ENCODE data around the gene SFN.

SFN gene

DNA sequence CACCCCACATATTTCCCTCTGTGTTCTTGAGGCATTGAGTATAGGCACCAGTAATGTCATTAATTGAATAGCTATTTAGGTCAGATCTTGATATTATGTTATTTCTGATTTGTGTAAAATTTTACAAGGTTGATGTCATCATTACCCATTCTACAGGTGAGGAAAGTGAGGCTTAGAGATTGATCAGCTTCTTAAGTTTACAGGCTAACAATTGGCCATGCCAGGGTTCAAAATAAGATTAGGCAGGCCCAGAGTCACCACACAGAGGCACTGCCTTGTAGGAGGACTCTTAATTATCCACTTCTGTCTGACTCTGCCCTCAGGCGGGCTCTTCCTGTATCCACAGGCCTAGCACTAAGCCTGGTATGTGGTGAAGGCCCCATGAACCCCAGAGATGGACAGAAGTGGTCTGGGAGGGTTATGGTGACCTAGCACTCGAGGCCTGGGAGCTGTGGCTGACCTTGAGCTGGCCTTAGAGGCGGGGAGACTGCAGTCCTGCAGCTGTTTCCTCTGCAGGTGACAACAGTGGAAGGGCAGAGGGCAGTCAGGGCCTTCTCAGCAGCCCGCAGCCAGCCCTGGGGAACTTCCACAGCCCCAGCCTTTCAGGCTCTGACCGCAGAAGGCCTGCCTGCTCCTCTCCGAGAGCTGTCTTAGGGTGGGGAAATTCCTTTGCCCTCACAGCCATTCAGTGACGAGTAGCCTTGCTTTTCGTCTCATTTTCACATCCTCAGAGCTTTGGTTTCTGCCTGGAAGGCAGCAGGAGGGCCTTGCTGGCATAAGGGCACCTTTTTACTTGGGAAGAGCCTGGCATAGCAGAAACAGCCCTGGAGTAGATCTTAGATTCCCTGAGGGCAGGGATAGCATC lies 24.2 kb upstream of the SFN start:
- no peaks in the 10 kb centered on the region for H3K27me3 ChIP-seq (ENCODE audit: insufficient read depth, poor library complexity, severe bottlenecking)
- no peak for TF ChIP-seq GABPA (IDR thresholded peaks at IDR 0.05; ENCODE audit: low read depth)
- no peak for TF ChIP-seq CTCF (IDR thresholded peaks at IDR 0.05; ENCODE audit: insufficient read depth, low read length)
- H3K27ac ChIP-seq (replicated peaks): 0 out of 2 replicates have a peak overlapping the region, but pooled peaks have one; percentile 12
- H3K4me3 ChIP-seq (replicated peaks; ENCODE audit: insufficient read depth, low read length): no peak overlapping the region
- peak in 1 of 2 experiments; percentile 53 for DNase-seq (ENCODE audit: low read depth in 1 of 2, low spot score in 1 of 2)

DNA sequence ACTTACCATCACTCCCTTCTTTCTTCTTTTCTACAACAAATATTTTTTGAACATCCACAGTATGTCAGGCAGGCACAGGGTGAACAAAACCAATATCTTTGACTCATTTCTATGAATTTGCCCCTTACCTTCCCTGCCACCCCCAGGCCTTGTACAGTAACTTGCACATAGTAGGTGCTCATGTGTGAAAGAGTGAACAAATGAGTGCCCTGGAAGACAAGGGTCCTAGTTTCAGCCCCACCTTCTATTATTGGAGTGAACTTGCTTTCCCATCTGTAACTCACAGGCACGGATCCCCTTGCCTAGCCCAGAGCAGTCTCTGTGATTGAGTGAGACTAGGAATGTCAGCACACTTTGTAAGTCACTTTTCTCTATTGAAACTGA lies 23.6 kb upstream of the SFN start:
- DNase-seq (ENCODE audit: low read depth in 1 of 2, low spot score in 1 of 2): no peak
- Histone ChIP-seq H3K27ac (replicated peaks) (no peak overlapping the region), H3K4me3 (replicated peaks; ENCODE audit: insufficient read depth, low read length) (no peak overlapping the region), H3K27me3 (ENCODE audit: insufficient read depth, poor library complexity, severe bottlenecking) (no peaks in the 10 kb centered on the region)
- TF ChIP-seq POLR2AphosphoS5 (IDR thresholded peaks at IDR 0.05; ENCODE audit: low read depth) (no peak), REST (IDR thresholded peaks at IDR 0.05; ENCODE audit: insufficient replicate concordance, low read depth) (no peak), GABPA (IDR thresholded peaks at IDR 0.05; ENCODE audit: low read depth) (no peak), SPI1 (IDR thresholded peaks at IDR 0.05; ENCODE audit: borderline replicate concordance, low read depth) (no peak), CTCF (IDR thresholded peaks at IDR 0.05; ENCODE audit: insufficient read depth, low read length) (no peak)

GRCh38 chr1:26839779-26840178 lies 23.2 kb upstream of the SFN start:
- H3K27me3 ChIP-seq (ENCODE audit: insufficient read depth, poor library complexity, severe bottlenecking): no peaks in the 10 kb centered on the region
- H3K4me3 ChIP-seq (replicated peaks; ENCODE audit: insufficient read depth, low read length): no peak overlapping the region
- DNase-seq (ENCODE audit: low read depth in 1 of 2, low spot score in 1 of 2): no peak
- no peak for TF ChIP-seq REST (IDR thresholded peaks at IDR 0.05; ENCODE audit: insufficient replicate concordance, low read depth)
- TF ChIP-seq SPI1 (IDR thresholded peaks at IDR 0.05; ENCODE audit: borderline replicate concordance, low read depth): no peak
- TF ChIP-seq CTCF (IDR thresholded peaks at IDR 0.05; ENCODE audit: insufficient read depth, low read length): no peak
- no peak for TF ChIP-seq GABPA (IDR thresholded peaks at IDR 0.05; ENCODE audit: low read depth)
- TF ChIP-seq POLR2AphosphoS5 (IDR thresholded peaks at IDR 0.05; ENCODE audit: low read depth): no peak
- H3K27ac ChIP-seq (replicated peaks): no peak overlapping the region

Measured in HL-60 (cell line).